IPS-18c (cell line): Measurements from ENCODE around the gene XRCC3.
"Not testable (repeated sequence)": the region's sequence is repeated elsewhere in the genome, so short reads cannot be mapped to it uniquely, and the experiment has no call there.

ENCODE experiments used
- H3K4me3 ChIP-seq: 2 replicates; pipeline ENCODE4 v1.7.0; 2013; ENCODE audit warnings: low read depth, mild to moderate bottlenecking, low read length, moderate library complexity; ENCODE audit not compliant: insufficient read depth
- H3K9me3 ChIP-seq: one replicate; pipeline ENCODE4 v1.6.1; 2013; ENCODE audit warnings: mild to moderate bottlenecking, low read length, moderate library complexity; ENCODE audit not compliant: control insufficient read depth, insufficient read depth

Gene XRCC3

DNA sequence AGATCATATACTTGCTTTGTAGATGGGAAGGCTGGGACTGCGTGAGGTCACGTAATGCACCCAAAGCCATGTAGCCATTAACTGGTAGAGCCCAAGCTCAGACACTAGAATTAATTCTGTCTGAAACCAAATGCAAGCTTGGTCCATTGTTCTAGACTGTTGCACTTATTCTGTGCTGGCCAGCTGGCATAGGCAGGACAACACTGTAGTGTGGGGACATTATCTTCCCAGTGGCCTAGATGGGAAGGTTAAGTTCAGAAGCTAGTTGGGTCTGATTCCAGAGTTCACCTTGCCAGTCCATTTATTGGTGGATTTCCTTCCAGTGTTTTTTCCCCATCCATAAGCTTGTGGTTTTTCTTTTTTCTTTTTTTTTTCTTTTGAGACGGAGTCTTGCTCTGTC is 47.1 kb downstream of the XRCC3 start:
- H3K4me3 ChIP-seq = no peak overlapping the region
- no peaks in the 10 kb centered on the region for H3K9me3 ChIP-seq

DNA sequence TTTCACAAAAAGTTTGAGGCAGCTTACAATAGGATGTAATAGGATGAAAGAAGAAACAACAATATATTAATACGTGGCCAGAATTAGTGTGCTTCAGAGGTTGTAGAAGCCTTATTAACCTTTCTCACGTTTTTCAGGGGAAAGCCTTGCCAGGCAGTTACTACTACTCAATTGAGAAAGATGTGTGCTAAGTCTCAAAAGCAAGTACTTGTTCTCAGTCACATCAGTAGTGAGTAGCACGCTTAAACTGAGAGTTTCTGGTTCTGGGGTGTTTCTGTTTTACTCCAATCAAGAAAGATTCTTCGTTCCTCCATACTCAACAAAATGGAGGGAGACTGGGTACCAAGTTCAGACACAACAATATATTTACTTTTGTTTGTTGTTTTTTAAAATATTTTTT is 47.6 kb downstream of the XRCC3 start:
- H3K9me3 ChIP-seq = no peaks in the 10 kb centered on the region

DNA sequence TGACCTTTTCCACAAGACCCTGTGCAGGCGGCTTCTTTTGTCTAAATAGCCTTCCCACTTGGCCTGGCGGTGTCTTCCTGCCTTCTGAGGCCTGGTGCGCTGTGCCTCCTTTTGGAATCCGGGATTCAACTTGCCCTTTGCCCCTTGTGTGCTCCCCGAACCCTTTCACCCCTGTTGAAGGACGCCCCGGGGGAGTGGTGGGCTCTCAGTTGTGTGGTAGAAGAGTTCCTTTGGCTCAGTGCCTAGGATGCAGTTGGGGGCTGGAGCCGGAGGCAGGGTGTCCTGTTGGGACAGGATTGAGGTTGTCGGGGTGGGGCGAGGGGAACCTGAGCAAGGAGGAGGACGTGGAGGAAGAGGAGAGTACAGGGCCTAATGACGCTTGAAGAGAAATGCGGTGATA is 51.7 kb downstream of the XRCC3 start:
- Histone ChIP-seq H3K4me3 (no peak overlapping the region), H3K9me3 (no peaks in the 10 kb centered on the region)

More for the DNA sequence above, 47.6 kb downstream of the XRCC3 start:
- no peak overlapping the region for H3K4me3 ChIP-seq

DNA sequence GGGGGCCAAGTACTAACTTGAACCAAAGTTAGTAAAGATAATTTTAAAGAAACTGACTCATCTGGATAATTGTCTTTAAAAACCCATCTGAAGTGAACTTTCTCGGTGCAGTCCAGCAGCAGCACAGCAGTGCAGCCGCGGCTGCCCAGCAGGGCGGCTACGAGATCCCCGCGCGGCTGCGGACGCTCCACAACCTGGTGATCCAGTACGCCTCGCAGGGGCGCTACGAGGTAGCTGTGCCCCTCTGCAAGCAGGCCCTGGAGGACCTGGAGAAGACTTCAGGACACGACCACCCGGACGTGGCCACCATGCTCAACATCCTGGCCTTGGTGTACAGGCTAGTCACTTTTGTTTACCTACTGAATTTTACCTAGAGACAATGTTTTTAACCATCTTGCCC is 52.7 kb downstream of the XRCC3 start:
- H3K4me3 ChIP-seq = no peak overlapping the region
- H3K9me3 ChIP-seq = no peaks in the 10 kb centered on the region

DNA sequence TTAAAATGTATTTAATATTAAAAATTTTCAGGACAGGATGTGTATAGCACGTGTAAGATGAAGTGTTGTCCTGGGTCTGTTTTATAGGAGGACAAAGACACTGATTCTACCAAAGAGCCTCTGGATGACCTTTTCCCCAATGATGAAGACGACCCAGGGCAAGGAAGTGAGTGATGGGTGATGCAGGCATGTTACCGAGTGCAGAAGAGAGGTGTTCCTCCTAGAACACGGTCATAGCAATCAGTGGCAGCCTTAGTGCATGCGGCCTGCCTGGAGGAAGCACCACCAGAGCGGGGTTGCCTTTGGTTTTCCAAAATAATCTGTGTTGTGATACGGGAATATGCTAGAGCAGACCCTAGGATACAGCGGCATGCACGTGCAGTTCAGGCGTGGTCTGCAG is 53.2 kb downstream of the XRCC3 start:
- no peaks in the 10 kb centered on the region for H3K9me3 ChIP-seq
- no peak overlapping the region for H3K4me3 ChIP-seq

DNA sequence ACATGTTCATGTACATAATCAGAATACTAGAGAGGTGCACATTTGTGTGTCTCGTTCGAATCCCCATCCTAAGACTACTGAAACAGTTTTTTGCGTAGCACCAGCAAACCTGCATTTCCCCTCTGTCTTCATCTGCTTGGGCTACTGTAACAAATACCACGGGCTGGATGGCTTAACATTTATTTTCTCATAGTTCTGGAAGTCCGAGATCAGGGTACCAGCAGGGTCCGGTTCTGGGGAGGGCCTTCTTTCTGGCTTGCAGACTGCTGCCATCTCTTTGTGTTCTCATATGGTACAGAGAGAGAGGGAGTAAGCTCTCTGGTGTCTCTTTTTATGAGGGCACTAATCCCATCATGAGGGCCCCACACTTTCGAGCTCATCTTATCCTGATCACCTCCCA is 55.6 kb downstream of the XRCC3 start:
- no peak overlapping the region for H3K4me3 ChIP-seq
- H3K9me3 ChIP-seq = no peaks in the 10 kb centered on the region

DNA sequence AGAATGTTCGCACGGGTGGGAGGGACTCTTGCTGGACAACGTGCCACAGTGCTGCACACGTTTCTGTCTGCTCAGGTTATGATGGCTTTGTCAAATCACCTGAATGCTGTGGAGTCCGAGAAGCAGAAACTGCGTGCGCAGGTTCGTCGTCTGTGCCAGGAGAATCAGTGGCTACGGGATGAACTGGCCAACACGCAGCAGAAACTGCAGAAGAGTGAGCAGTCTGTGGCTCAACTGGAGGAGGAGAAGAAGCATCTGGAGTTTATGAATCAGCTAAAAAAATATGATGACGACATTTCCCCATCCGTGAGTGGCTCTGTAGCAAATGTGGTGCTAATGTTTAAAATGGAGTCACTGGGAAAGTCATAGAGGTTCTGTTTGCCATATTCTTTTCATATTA is 57.8 kb downstream of the XRCC3 start:
- no peak overlapping the region for H3K4me3 ChIP-seq

DNA sequence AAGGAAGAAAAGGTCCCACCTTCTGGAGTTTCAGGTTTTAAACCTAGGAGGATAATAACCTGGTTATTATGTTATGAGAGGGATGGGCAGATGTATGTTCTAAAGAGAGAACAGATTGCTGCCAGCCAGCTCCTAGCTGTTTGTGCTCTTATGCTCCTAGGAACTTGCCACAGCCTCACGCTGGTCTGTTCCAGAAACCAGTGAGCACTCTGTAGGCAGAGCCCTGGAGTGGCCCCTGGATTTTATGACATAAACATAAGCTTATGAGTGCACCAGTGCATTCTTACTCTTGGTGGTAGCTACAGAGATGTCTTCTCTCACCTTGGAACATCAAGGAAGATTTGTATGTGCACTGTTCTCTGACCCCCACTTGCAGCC is 58.5 kb downstream of the XRCC3 start:
- no peaks in the 10 kb centered on the region for H3K9me3 ChIP-seq
- no peak overlapping the region for H3K4me3 ChIP-seq

More for the DNA sequence above, 57.8 kb downstream of the XRCC3 start:
- no peaks in the 10 kb centered on the region for H3K9me3 ChIP-seq

DNA sequence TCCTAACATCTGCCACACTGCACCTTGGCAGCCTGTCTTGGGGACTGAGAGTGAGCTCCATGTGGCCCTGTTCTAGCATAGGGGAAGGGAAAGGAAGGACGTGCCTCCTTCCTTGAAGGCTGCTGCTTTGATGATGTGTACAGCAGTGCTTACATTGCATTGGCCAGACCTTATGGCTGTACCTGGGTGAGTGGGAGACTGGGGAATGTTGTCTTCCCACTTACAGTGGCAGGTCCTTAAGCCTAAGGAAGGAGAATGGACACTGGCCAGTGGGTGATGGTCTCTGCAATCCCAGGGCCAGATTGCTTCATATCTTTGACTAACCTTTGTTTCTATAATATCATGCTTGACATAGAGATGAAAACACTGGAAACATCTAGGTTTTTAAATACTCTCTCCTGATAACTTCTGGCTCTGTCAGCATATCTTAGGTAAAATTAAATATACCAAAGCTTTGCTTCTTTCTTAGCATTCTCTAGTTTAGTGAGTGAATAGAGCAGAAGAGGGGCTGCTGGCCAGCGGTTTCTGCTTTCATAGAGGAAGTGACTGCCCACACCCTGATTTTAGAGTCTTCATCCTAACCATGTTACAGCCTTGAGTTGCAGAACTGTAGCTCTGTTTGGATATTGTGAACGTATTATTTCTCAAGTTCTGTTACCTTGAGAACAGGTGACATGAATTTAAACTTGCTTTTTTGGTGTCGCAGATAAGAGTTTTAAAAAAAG is 59.1 kb downstream of the XRCC3 start:
- Histone ChIP-seq H3K9me3 (no peaks in the 10 kb centered on the region), H3K4me3 (no peak overlapping the region)

DNA sequence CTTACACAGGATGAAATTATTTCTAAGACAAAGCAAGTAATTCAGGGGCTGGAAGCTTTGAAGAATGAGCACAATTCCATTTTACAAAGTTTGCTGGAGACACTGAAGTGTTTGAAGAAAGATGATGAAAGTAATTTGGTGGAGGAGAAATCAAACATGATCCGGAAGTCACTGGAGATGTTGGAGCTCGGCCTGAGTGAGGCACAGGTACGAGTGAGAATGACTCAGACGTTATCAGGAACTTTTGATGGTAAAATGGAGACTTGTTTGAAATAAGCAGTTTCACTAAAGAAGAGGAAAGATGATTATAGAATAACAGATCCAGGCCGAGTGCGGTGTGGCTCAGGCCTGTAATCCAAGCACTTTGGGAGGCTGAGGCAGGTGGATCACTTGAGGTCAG is 60.6 kb downstream of the XRCC3 start:
- no peak overlapping the region for H3K4me3 ChIP-seq
- H3K9me3 ChIP-seq = no peaks in the 10 kb centered on the region

DNA sequence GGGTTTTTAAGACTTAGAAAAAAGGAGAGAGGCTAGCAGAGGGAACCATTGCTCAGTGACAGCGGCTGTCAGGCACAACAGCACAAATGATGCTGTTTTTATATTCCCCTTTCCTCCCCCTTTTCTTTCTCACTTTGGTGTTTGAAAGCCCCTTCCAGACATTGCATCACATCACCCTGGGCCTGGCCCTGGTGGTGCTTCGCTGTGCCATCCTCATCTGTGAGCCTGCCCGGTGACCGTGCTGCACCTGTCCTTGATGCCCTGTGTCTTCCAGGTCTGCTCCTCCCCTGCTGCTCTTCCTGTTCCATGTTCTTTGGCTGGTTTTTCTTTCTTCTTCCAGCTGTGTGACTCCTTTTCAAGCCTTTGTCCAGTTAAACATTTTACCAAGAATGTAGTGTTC is 61.4 kb downstream of the XRCC3 start:
- Histone ChIP-seq H3K9me3 (no peaks in the 10 kb centered on the region), H3K4me3 (no peak overlapping the region)

DNA sequence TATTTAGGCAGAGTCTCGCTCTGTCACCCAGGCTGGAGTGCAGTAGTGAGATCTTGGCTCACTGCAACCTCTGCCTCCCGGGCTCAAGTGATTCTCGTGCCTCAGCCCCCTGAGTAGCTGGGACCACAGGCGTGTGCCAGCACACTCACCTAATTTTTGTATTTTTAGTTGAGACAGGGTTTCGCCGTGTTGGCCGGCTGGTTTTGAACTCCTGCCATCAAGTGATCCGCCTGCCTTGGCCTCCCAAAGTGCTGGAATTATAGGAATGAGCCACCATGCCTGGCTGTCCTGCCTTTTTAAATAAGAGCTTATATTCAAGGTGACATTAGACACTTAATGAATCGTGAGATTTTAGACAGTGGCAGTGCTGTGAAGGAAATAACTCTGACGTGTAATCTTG is 61.9 kb downstream of the XRCC3 start:
- H3K9me3 ChIP-seq, H3K4me3 ChIP-seq: not testable (repeated sequence)

DNA sequence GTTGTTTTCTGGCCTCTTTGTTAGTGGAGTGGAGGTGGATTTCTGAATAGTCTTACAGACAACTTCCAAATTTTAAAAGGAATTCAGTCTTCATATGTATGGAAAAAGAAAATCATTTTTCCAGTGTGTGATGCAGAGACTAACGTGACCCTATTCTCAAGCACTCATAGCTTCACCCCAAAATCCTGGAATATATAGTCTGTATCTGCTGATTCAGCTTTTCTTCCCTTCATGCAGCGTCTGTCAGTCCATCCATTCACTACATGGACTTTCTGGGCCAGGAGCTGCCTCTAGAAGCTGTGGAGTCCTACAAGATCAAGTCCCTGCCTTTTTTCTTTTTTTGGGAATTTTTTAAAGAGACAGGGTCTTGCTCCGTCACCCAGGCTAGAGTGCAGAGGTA is 62.4 kb downstream of the XRCC3 start:
- Histone ChIP-seq H3K9me3 (no peaks in the 10 kb centered on the region), H3K4me3 (no peak overlapping the region)

DNA sequence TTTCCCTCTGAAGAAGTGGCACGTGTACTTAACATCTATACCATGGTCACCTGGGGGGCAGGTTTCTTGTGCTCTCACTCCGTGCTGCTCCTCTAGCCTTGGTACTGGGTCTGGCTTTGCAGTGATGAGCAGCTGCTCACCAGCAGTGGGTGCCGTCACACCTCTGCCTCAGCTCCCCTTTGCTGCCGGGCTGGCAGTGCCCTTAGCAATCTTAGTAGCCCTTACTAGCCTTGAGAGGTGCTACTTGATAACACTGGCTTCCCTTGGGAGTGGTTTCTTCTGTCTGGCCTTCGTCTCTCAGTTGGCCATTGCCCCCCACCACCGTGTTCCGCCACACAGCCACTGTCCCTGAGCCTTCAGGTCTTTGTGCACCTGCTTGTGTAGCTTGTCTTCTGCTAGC is 63.7 kb downstream of the XRCC3 start:
- no peaks in the 10 kb centered on the region for H3K9me3 ChIP-seq
- H3K4me3 ChIP-seq = no peak overlapping the region

DNA sequence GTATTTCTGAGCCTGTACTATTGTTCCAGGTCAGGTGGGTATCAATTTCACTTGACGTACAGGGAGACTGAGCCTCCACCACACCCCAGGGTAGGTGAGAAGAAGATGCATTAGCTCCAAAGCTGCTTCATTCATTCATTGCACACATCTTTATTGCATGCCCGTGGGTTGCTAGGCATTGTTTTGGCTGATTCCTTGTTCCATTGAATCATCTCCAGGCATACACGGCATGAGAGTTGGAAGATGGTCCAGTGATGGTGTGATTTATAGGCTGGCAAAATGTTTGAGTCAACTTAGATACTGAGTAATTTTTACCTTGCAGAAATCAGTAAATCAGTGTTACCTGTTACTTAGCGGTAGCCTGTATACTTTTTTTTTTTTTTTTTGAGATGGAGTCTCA is 65.0 kb downstream of the XRCC3 start:
- no peak overlapping the region for H3K4me3 ChIP-seq
- no peaks in the 10 kb centered on the region for H3K9me3 ChIP-seq

DNA sequence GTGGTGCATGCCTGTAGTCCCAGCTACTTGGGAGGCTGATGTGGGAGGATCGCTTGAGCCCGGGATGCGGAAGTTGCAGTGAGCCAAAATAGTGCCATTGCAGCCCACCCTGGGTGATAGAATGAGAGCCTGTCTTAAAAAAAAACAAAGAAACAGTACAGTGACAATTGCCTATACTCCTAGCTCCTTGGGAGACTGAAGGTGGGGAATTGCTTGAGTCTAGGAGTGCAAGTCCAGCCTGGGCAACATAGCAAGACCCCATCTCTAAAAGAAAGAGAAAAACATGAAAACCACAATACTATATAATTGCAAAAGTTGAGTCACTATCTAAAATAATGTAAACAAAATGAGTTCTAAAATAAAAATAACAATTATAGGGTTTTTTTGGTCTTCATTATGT is 66.2 kb downstream of the XRCC3 start:
- Histone ChIP-seq H3K4me3 (no peak overlapping the region), H3K9me3 (no peaks in the 10 kb centered on the region)
